ENCODE measurements around the gene MOCS1. TPM values are rescaled to one million over a fixed set of nuclear protein-coding genes. Genes with fewer than 3 reads are reported as not detected.

MOCS1 gene
- total and polyA plus RNA-seq, 12 donors = 10.2 to 41.4 (median 26.0) TPM

DNA sequence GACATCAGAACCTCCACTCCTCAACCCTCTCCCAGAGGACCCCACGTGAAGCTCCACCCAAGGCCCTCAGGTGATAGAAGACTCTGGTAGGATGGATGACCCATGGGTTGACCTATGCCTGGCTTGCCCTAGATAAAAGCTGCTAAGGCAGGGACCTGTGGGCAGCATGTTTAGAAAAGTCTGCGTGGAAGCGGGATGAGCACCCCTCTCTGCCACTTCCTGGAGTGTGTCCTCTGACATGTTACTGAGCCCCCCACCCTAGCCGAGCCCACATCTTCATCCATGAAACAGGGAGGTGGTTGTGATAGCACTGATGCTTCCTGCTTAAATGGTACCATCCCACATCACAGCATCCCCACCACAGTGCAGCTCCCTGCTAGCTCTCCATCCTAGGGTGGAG lies 21.8 kb downstream of the MOCS1 start:
- H3K4me1 ChIP-seq (replicated peaks in 1 of 2) = no peaks in the 10 kb centered on the region
- no peak overlapping the region for H3K4me3 ChIP-seq
- 94 to 97% (median 95%) methylated on average over 4 of the region's 4 CpGs for WGBS, 4 donors
- peaks cover 0 to 48% of the 10 kb centered on the region in 2 donors for H3K36me3 ChIP-seq (replicated peaks in 1 of 2)
- intact Hi-C loops (cut with DNase I) = no loop called here
- no peaks in the 10 kb centered on the region for H3K27me3 ChIP-seq
- H3K27ac ChIP-seq = no peak overlapping the region
- H3K9me3 ChIP-seq (replicated peaks in 1 of 3) = no peaks in the 10 kb centered on the region
- TF ChIP-seq, protein P1, sequence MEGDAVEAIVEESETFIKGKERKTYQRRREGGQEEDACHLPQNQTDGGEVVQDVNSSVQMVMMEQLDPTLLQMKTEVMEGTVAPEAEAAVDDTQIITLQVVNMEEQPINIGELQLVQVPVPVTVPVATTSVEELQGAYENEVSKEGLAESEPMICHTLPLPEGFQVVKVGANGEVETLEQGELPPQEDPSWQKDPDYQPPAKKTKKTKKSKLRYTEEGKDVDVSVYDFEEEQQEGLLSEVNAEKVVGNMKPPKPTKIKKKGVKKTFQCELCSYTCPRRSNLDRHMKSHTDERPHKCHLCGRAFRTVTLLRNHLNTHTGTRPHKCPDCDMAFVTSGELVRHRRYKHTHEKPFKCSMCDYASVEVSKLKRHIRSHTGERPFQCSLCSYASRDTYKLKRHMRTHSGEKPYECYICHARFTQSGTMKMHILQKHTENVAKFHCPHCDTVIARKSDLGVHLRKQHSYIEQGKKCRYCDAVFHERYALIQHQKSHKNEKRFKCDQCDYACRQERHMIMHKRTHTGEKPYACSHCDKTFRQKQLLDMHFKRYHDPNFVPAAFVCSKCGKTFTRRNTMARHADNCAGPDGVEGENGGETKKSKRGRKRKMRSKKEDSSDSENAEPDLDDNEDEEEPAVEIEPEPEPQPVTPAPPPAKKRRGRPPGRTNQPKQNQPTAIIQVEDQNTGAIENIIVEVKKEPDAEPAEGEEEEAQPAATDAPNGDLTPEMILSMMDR (IDR thresholded peaks at IDR 0.05) = no peak
- no peak for TF ChIP-seq POLR2A (IDR thresholded peaks at IDR 0.05)
- DNase-seq = no peak

DNA sequence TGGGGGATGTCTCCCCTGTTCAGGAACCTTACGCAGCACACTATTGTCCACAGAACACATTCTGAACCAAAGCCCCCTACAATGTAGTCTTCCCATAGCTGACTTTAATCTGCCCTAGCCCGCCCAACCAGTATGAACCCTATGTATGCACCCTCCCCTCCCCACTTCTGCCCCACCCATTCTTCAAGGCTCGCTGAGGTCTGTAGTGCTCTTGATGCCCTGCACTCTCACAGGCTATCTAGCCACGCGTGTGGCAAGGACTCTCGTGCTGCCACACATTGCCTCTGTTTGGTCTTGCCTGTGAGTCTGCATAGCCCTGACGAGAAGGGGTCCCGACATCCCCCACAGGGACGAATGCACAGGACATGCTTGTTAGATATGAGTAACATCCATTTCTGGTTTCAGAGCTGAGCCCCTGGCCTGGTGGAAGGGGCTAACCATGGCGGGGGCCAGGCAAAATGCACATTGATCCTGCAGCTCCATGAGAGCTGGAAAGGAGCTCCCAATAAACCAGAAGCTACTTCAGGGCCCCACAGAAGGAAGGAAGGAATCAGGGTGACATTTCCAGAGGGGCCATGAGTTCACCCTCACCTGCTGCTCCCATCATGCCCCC lies 22.6 kb downstream of the MOCS1 start:
- peaks cover 0 to 48% of the 10 kb centered on the region in 2 donors for H3K36me3 ChIP-seq (replicated peaks in 1 of 2)
- no peaks in the 10 kb centered on the region for H3K27me3 ChIP-seq
- TF ChIP-seq, protein P1 (IDR thresholded peaks at IDR 0.05) = no peak
- no peak for TF ChIP-seq POLR2A (IDR thresholded peaks at IDR 0.05)
- H3K4me1 ChIP-seq (replicated peaks in 1 of 2) = no peaks in the 10 kb centered on the region
- no peak overlapping the region for H3K27ac ChIP-seq
- intact Hi-C loops (cut with DNase I) = no loop called here
- no peak overlapping the region for H3K4me3 ChIP-seq
- no peaks in the 10 kb centered on the region for H3K9me3 ChIP-seq (replicated peaks in 1 of 3)
- WGBS, 4 donors = 91 to 98% (median 95%) methylated on average over 8 to 10 of the region's 10 CpGs
- DNase-seq = peak in 1 of 7 donors; percentile 13

DNA sequence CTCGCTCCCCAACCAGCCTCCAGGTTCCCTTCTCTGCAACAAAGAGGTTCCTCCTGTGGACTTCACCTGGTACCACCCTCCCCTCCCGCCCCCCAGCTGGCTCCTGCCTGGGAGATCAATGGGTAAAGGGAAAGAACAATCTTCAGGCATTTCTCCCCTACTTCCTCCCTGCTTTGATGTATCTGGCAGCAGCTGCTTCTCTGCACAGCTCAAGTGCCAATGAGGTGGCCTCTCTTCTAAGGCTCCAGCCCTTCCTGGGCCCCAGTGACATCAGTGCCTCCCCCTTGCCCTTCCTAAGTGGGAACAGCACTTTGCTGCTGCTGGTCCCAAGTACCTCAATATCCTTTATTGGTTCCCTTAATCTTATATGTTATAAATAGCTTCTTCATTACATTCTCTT lies 23.5 kb downstream of the MOCS1 start:
- WGBS, 4 donors = 91 to 100% (median 94%) methylated on average over 2 of the region's 2 CpGs
- no peaks in the 10 kb centered on the region for H3K9me3 ChIP-seq (replicated peaks in 1 of 3)
- H3K27ac ChIP-seq = no peak overlapping the region
- H3K27me3 ChIP-seq = no peaks in the 10 kb centered on the region
- H3K36me3 ChIP-seq (replicated peaks in 1 of 2) = peaks cover 0 to 40% of the 10 kb centered on the region in 2 donors
- intact Hi-C loops (cut with DNase I) = no loop called here
- no peak for DNase-seq
- TF ChIP-seq POLR2A (IDR thresholded peaks at IDR 0.05) = no peak
- TF ChIP-seq, protein P1 (IDR thresholded peaks at IDR 0.05) = no peak
- no peaks in the 10 kb centered on the region for H3K4me1 ChIP-seq (replicated peaks in 1 of 2)
- no peak overlapping the region for H3K4me3 ChIP-seq

DNA sequence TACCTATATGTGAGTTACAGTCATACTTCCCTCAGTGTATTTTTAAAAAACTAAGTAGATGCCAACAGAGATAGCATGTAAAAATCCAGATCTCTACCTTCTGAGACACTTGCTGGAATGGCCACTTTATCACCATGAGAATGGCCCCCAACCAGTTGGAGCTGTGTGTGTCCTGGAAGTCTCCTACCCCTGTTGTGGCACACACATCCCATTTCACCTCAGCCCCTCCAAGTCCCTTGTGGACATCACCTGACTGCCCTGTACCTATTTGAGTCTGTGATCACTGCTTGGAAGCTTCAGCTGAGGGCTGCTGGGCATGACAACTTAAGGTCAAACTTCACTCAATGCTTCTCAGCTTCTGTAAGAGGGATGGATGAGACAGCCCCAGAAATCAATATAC lies 24.1 kb downstream of the MOCS1 start:
- Histone ChIP-seq H3K36me3 (replicated peaks in 1 of 2) (peaks cover 0 to 34% of the 10 kb centered on the region in 2 donors), H3K27me3 (no peaks in the 10 kb centered on the region), H3K4me1 (replicated peaks in 1 of 2) (no peaks in the 10 kb centered on the region), H3K9me3 (replicated peaks in 1 of 3) (no peaks in the 10 kb centered on the region), H3K27ac (no peak overlapping the region), H3K4me3 (no peak overlapping the region)
- DNase-seq = no peak
- intact Hi-C loops (cut with DNase I) = no loop called here
- TF ChIP-seq, protein P1 (IDR thresholded peaks at IDR 0.05) = no peak
- TF ChIP-seq POLR2A (IDR thresholded peaks at IDR 0.05) = no peak
